Osteoblast (primary cell): Measurements from ENCODE around the gene LINC01488. TPM values are rescaled to one million over a fixed set of nuclear protein-coding genes. Genes with fewer than 3 reads are reported as not detected.

Experiments
- DNase-seq: peaks from one replicate; pipeline ENCODE4 v3.0.0; 2011; ENCODE audit warnings: low spot score, mixed read lengths; ENCODE audit not compliant: insufficient read length; ENCODE audit errors: missing footprints
- H2AFZ ChIP-seq: 2 replicates; pipeline ENCODE4 v1.6.0; 2011; ENCODE audit warnings: mild to moderate bottlenecking, low read length
- H3K27ac ChIP-seq: 2 replicates; pipeline ENCODE4 v1.5.1; 2011; ENCODE audit warnings: mild to moderate bottlenecking, low read depth, low read length, moderate library complexity
- H3K27me3 ChIP-seq: 2 replicates; pipeline ENCODE4 v1.6.0; 2012; ENCODE audit warnings: mild to moderate bottlenecking, control low read depth, inconsistent platforms, low read length, moderate library complexity; ENCODE audit not compliant: insufficient read depth
- H3K36me3 ChIP-seq: 2 replicates; pipeline ENCODE4 v1.5.1; 2011; ENCODE audit warnings: mild to moderate bottlenecking, low read length, control low read depth, moderate library complexity; ENCODE audit not compliant: insufficient read depth
- H3K4me1 ChIP-seq: 2 replicates; pipeline ENCODE4 v1.5.1; 2011; ENCODE audit warnings: mild to moderate bottlenecking, low read length, control low read depth, moderate library complexity; ENCODE audit not compliant: insufficient read depth
- H3K4me2 ChIP-seq: 2 replicates; pipeline ENCODE4 v1.6.0; 2011; ENCODE audit warnings: mild to moderate bottlenecking, low read length; ENCODE audit not compliant: insufficient read depth
- H3K4me3 ChIP-seq: fragments of 200-600 bp; sonication (generic); 3 replicates; pipeline ENCODE4 v1.5.1; 2012; ENCODE audit warnings: mild to moderate bottlenecking, low read length, inconsistent platforms; ENCODE audit not compliant: insufficient read depth
- H3K79me2 ChIP-seq: 2 replicates; pipeline ENCODE4 v1.6.0; 2012; ENCODE audit warnings: mild to moderate bottlenecking, low read length, control low read depth, inconsistent platforms; ENCODE audit not compliant: insufficient read depth
- H3K9me3 ChIP-seq: 2 replicates; pipeline ENCODE4 v1.5.1; 2011; ENCODE audit warnings: low read depth, low read length, control low read depth
- H4K20me1 ChIP-seq: 2 replicates; pipeline ENCODE4 v1.6.0; 2012; ENCODE audit warnings: mild to moderate bottlenecking, low read length, control low read depth; ENCODE audit not compliant: insufficient read depth
- CTCF ChIP-seq: IDR thresholded peaks from 2 replicates; pipeline ENCODE4 v1.5.1; 2011; ENCODE audit warnings: mild to moderate bottlenecking, low read depth, low read length, moderate library complexity; ENCODE audit errors: extremely low read depth
- total RNA-seq: library from RNA; depleted of rRNA; stranded (reverse); fragments of >200 nt; gene quantifications from 2 replicates; pipeline ENCODE4 v1.2.3, GENCODE V29; 2012

LINC01488 gene
- total RNA-seq, 1 donor: not detected

- no peaks in the 10 kb centered on the region for H3K27me3 ChIP-seq
- TF ChIP-seq CTCF: no peak
- no peaks in the 10 kb centered on the region for H4K20me1 ChIP-seq
- no peak overlapping the region for H3K4me2 ChIP-seq
- H3K36me3 ChIP-seq: no peaks in the 10 kb centered on the region
- no peaks in the 10 kb centered on the region for H3K9me3 ChIP-seq
- H3K4me1 ChIP-seq: peaks cover 24% of the 10 kb centered on the region
- no peaks in the 10 kb centered on the region for H3K79me2 ChIP-seq
- no peak overlapping the region for H3K4me3 ChIP-seq
- peak overlapping the region; percentile 5 for H2AFZ ChIP-seq
- peak overlapping the region; percentile 87 for H3K27ac ChIP-seq
- DNase-seq: peak; percentile 86
These were observed 30.0 kb downstream of the LINC01488 start for GRCh38 chr11:69511358-69512055.

- Histone ChIP-seq H3K27me3 (no peaks in the 10 kb centered on the region), H3K79me2 (no peaks in the 10 kb centered on the region), H2AFZ (no peak overlapping the region), H3K4me2 (no peak overlapping the region), H3K9me3 (no peaks in the 10 kb centered on the region), H4K20me1 (no peaks in the 10 kb centered on the region), H3K27ac (peak overlapping the region; percentile 56), H3K4me3 (no peak overlapping the region), H3K36me3 (no peaks in the 10 kb centered on the region), H3K4me1 (peaks cover 30% of the 10 kb centered on the region)
- peak; percentile 13 for DNase-seq
- TF ChIP-seq CTCF: no peak
These were observed 30.7 kb downstream of the LINC01488 start for GRCh38 chr11:69512136-69512535.

GRCh38 chr11:69512790-69513189 is 31.3 kb downstream of the LINC01488 start:
- Histone ChIP-seq H3K27ac (no peak overlapping the region), H3K79me2 (no peaks in the 10 kb centered on the region), H3K4me2 (no peak overlapping the region), H3K36me3 (no peaks in the 10 kb centered on the region), H2AFZ (no peak overlapping the region), H3K9me3 (no peaks in the 10 kb centered on the region), H3K4me1 (peaks cover 37% of the 10 kb centered on the region), H4K20me1 (no peaks in the 10 kb centered on the region), H3K4me3 (no peak overlapping the region), H3K27me3 (no peaks in the 10 kb centered on the region)
- peak; percentile 22 for DNase-seq
- TF ChIP-seq CTCF: no peak

- H2AFZ ChIP-seq: no peak overlapping the region
- no peak overlapping the region for H3K4me3 ChIP-seq
- DNase-seq: peak; percentile 18
- H3K27ac ChIP-seq: no peak overlapping the region
- H3K79me2 ChIP-seq: no peaks in the 10 kb centered on the region
- no peaks in the 10 kb centered on the region for H3K9me3 ChIP-seq
- H3K4me2 ChIP-seq: no peak overlapping the region
- no peaks in the 10 kb centered on the region for H4K20me1 ChIP-seq
- peaks cover 38% of the 10 kb centered on the region for H3K4me1 ChIP-seq
- no peaks in the 10 kb centered on the region for H3K36me3 ChIP-seq
- H3K27me3 ChIP-seq: no peaks in the 10 kb centered on the region
- TF ChIP-seq CTCF: no peak
These were observed 31.7 kb downstream of the LINC01488 start for GRCh38 chr11:69513196-69513595.
